ENCODE measurements around the gene MEX3C.

DNA sequence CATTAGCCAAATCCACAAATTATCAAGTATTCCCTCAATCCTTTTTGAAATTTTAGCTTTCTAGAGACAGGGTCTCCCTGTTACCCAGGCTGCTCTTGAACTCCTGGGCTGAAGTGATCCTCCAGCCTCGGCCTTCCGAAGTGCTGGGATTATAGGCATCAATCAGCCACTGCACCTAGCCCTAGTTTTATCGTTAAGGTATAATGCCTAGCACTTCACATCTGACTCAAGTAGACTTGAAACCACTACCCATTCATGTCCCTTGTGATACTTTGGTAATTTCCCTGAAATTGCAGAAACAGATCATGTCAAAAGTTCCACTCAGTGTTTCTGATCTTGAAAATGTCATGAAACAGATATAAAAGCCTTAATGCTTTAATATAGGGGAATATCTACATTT, 26.3 kb downstream of the MEX3C start:
- TF ChIP-seq, protein P1, sequence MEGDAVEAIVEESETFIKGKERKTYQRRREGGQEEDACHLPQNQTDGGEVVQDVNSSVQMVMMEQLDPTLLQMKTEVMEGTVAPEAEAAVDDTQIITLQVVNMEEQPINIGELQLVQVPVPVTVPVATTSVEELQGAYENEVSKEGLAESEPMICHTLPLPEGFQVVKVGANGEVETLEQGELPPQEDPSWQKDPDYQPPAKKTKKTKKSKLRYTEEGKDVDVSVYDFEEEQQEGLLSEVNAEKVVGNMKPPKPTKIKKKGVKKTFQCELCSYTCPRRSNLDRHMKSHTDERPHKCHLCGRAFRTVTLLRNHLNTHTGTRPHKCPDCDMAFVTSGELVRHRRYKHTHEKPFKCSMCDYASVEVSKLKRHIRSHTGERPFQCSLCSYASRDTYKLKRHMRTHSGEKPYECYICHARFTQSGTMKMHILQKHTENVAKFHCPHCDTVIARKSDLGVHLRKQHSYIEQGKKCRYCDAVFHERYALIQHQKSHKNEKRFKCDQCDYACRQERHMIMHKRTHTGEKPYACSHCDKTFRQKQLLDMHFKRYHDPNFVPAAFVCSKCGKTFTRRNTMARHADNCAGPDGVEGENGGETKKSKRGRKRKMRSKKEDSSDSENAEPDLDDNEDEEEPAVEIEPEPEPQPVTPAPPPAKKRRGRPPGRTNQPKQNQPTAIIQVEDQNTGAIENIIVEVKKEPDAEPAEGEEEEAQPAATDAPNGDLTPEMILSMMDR (IDR thresholded peaks at IDR 0.05), result no peak
- TF ChIP-seq EP300 (IDR thresholded peaks at IDR 0.05), result no peak
